Testis (tissue), 2 donors: ENCODE results near the gene TMEM117.

Experiments
- CTCF ChIP-seq, 3 experiments: fragments of 450-650 bp in 2 of 3; fragments of 200-600 bp in 1 of 3; sonication (generic) in 1 of 3; IDR thresholded peaks; one replicate each; pipeline ENCODE4 v1.5.1; 2016 to 2019; ENCODE audit warnings: antibody characterized with exemption in 3 of 3, mild to moderate bottlenecking in 2 of 3, moderate library complexity in 1 of 3
- POLR2A ChIP-seq: fragments of 450-650 bp; IDR thresholded peaks from one replicate; pipeline ENCODE4 v1.6.1; 2017; ENCODE audit warnings: antibody characterized with exemption, mild to moderate bottlenecking, moderate library complexity

- TF ChIP-seq CTCF (IDR thresholded peaks at IDR 0.05) (no peak), POLR2A (no peak)
These were observed 4.5 kb downstream of the TMEM117 start for GRCh38 chr12:43840338-43840737.
